Choroid plexus epithelial cell (primary cell): ENCODE results near the gene SLC15A5.

Experiments
- DNase-seq: peaks from one replicate; pipeline ENCODE4 v3.0.0-alpha.2; 2010; ENCODE audit warnings: low read depth
- H3K4me3 ChIP-seq: 2 replicates; pipeline ENCODE4 v1.5.1; 2011; ENCODE audit warnings: low read depth, mild to moderate bottlenecking, control low read depth, low read length, moderate library complexity
- TF ChIP-seq, protein P1 (sequence below): conservative IDR thresholded peaks from 2 replicates; pipeline ENCODE4 v1.5.1; 2011; ENCODE audit warnings: low read depth, mild to moderate bottlenecking, control low read depth, inconsistent platforms, low read length, moderate library complexity

SLC15A5 gene

DNA sequence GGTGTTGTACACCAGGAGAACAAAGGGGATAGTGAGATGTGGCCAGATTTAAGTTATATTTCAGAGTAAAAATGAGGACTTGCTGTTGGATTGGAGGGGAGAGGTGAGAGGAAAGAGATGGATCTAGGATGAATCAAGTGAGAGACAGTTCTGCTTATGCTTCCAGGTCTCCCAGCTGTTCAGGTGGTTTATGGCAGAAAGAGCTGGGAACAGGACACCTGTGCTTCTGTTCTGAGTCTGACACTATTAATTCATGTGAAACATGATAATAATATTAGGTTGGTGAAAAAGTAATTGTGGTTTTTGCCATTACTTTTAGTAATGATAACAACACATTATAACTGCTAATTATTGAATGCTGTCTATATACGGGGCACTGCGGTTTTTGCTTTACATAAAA, 55.7 kb downstream of the SLC15A5 start:
- no peak overlapping the region for H3K4me3 ChIP-seq
- TF ChIP-seq, protein P1, sequence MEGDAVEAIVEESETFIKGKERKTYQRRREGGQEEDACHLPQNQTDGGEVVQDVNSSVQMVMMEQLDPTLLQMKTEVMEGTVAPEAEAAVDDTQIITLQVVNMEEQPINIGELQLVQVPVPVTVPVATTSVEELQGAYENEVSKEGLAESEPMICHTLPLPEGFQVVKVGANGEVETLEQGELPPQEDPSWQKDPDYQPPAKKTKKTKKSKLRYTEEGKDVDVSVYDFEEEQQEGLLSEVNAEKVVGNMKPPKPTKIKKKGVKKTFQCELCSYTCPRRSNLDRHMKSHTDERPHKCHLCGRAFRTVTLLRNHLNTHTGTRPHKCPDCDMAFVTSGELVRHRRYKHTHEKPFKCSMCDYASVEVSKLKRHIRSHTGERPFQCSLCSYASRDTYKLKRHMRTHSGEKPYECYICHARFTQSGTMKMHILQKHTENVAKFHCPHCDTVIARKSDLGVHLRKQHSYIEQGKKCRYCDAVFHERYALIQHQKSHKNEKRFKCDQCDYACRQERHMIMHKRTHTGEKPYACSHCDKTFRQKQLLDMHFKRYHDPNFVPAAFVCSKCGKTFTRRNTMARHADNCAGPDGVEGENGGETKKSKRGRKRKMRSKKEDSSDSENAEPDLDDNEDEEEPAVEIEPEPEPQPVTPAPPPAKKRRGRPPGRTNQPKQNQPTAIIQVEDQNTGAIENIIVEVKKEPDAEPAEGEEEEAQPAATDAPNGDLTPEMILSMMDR, result no peak
- no peak for DNase-seq

DNA sequence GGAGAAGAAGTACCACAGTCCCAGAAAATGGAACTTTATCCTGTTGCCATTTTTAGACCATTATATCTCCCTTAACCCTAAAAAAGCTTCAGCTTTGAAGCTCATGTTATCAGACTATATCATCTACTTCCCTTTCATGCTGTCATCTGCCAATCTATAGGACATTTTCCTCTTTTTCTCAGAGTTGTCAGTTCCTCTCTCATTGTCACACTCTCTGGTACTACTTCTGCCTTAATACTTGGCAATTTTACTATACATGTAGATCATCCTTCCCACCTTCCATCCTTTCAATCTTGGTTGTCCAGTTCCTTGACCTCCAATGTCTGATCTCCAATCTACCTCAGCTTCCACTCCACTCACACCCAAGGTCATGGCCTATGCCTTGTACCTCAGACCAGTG, 57.4 kb downstream of the SLC15A5 start:
- H3K4me3 ChIP-seq, result no peak overlapping the region
- TF ChIP-seq, protein P1, result no peak
- no peak for DNase-seq

DNA sequence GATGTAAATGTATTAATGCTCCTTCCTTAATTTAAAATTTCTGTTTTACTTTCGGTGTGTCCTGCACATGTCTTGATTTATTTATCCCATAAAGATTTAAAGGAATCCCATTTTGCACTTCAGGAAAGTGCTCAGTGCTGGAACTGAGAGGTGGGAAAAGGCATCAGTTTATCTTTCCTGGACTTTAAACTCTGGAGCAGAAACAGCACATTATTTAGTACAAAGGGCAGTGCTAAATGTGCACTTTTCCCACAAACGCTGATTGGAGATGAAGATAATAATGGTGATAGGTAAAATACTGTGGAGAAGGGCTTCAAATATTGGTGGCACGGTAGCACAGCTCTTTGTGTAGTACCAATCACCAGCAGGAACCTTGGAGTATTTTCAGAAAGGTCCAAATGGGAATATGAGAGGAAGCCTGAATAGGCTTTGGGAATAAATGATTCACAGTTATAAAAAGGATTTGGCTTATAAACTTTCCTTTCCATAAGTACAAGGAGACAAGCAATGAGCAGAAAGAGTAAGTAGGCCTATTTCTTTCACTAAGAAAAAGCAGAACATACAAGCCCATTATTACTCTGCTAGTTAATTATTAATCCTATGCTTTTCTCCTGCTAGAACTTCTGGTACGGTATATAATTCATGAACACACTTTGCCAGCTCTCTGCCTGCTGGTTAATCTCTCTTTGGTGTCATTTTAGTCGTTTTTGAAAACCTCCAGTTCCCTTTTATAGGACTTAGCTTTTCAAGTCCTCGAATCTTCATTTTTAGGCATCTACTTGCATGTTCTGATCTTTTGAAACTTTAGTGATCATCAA, 58.3 kb downstream of the SLC15A5 start:
- TF ChIP-seq, protein P1, result no peak
- H3K4me3 ChIP-seq, result no peak overlapping the region
- DNase-seq, result no peak

DNA sequence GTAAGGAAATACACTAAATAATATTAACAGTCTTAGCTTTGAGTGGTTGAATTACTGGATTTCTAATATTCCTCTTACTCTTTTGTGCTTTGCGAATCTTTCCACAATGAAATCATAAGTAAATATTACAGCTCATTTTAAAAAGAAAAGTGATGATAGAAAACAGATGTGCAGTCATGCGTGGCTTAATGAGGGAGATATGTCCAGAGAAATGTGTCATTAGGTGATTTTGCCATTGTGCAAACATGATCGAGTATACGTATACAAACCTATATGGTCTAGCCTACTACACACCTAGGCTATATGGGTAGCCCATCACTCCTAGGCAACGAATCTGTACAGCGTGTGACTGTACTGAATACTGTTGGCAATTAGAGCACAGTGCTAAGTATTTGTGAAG, 59.3 kb downstream of the SLC15A5 start:
- no peak overlapping the region for H3K4me3 ChIP-seq
- TF ChIP-seq, protein P1, result no peak
- DNase-seq, result no peak

DNA sequence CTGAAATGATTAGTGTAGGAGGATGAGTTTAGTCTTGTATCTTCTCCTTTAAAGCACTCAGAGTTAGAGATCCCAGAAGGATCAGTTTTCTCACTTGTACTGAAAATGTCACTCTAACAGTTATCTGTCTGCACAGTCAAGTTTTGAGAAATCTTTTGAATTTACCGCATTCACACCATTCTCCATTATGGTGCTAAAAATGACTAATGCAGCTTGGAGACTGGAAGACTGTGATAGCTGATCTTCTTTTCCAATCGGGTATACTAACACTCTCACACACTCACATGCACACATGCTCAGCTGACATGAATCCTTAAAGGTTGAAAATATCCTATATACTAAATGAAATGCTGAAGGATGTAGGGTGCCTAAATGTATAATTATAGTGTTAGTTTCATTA, 65.8 kb downstream of the SLC15A5 start:
- no peak for DNase-seq
- TF ChIP-seq, protein P1, result no peak
- no peak overlapping the region for H3K4me3 ChIP-seq

DNA sequence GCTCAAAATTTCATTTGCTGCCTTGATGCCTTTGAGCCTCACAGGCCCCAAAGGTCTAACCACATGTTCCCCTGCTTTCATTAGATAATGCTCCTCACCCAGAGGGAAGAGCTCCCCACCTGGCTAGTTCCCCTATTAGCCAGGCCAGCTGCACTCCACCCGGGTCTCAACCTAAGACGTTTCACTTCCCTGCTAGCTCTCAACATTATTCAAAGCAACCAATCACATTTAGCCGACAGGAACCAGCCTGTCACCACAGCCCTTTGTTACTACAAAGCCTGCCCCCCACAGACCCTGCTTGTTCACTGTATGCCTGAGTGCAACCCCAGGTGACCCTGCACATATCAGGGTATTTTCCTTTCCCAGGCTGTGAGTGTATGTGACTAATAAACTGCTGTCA, 78.6 kb downstream of the SLC15A5 start:
- TF ChIP-seq, protein P1, result no peak
- no peak overlapping the region for H3K4me3 ChIP-seq
- no peak for DNase-seq

DNA sequence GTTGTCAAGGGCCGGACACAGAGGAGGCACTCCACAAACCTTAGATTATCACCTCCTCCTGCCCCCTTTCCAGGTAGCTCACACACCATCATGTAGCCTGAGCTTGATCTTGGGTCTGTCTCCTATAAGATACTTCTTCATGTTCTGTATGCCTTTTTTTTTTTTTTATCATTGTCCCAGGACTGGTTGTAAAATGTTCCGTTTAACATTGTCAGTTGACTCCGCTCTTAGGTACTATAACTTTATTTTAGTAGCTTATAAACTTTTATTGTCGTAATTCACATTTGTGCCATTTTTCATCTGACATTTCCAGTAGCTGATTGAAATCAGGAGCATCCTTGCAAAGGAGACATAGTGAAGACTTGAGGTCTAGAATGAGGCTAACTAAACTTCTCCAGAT, 79.9 kb downstream of the SLC15A5 start:
- TF ChIP-seq, protein P1, result no peak
- no peak for DNase-seq
- no peak overlapping the region for H3K4me3 ChIP-seq
